A549 (cell line): Measurements from ENCODE around the gene MRPL28. TPM values are rescaled to one million over a fixed set of nuclear protein-coding genes. Genes with fewer than 3 reads are reported as not detected.

Experiments used
- ATAC-seq, 2 experiments: fragments of 200-7000 bp in 1 of 2; fragments of >200 bp in 1 of 2; cut with Nextera tagmentation in 1 of 2; cut with Tn5 transposase in 1 of 2; 3 replicates each; pipeline versions ENCODE4 v1.8.0 to v1.9.1; 2018 to 2020; ENCODE audit warnings: mild to moderate bottlenecking in 1 of 2, moderate library complexity in 1 of 2
- CTCF ChIA-PET: fragments of 300-600 bp; sonication (Branson Sonifier 250); formaldehyde crosslinking; extraction: SDS; loops from one replicate; lab custom pipeline; 2021; ENCODE audit warnings: antibody characterized with exemption, inconsistent platforms; lab: Yijun Ruan, JAX
- POLR2A ChIA-PET: fragments of 350-600 bp; formaldehyde crosslinking; extraction: SDS; loops from one replicate; lab custom pipeline; 2021; ENCODE audit warnings: antibody characterized with exemption, inconsistent platforms; lab: Yijun Ruan, JAX
- DNase-seq, 2 experiments: peaks; one replicate each; pipeline versions ENCODE4 v3.0.0 to v3.0.0-alpha.2; 2011 to 2016; ENCODE audit warnings: low read depth in 1 of 2, low spot score in 1 of 2
- FAIRE-seq: peaks from 2 replicates; lab custom pipeline; 2011; peaks lifted over from hg19 to GRCh38; lab: Jason Lieb, UNC
- H3K27ac ChIP-seq, 2 experiments: fragments of >200 bp; sonication (Bioruptor Twin); formaldehyde crosslinking; 3 replicates each; pipeline ENCODE4 v1.5.1; 2016 to 2017
- H3K4me1 ChIP-seq: fragments of >200 bp; sonication (Bioruptor Twin); formaldehyde crosslinking; 3 replicates; pipeline ENCODE4 v1.6.1; 2016
- H3K4me2 ChIP-seq: fragments of >200 bp; sonication (Bioruptor Twin); formaldehyde crosslinking; 3 replicates; pipeline ENCODE4 v1.6.1; 2016
- H3K4me3 ChIP-seq: fragments of >200 bp; sonication (Bioruptor Twin); formaldehyde crosslinking; 3 replicates; pipeline ENCODE4 v1.5.1; 2016
- H3K9me3 ChIP-seq: fragments of >200 bp; sonication (Bioruptor Twin); formaldehyde crosslinking; 3 replicates; pipeline ENCODE4 v1.6.1; 2016
- ATOH8 ChIP-seq: fragments of 250-450 bp; sonication (Bioruptor Pico); IDR thresholded peaks from 2 replicates; pipeline ENCODE4 v1.5.0; 2020; ENCODE audit warnings: low read depth, mild to moderate bottlenecking, moderate library complexity
- BHLHE40 ChIP-seq: IDR thresholded peaks from 2 replicates; pipeline ENCODE4 v1.6.1; 2012; ENCODE audit warnings: low read depth, low read length, inconsistent platforms
- CBX2 ChIP-seq: fragments of 200-600 bp; sonication (generic); IDR thresholded peaks from 2 replicates; pipeline ENCODE4 v1.6.1; 2016; ENCODE audit warnings: low read depth, mild to moderate bottlenecking, borderline replicate concordance
- CEBPB ChIP-seq, 2 experiments: fragments of >200 bp in 1 of 2; sonication (Bioruptor Twin) in 1 of 2; formaldehyde crosslinking in 1 of 2; IDR thresholded peaks; 2 replicates each; pipeline ENCODE4 v1.6.1; 2012 to 2016
- CHD4 ChIP-seq: fragments of 200-600 bp; sonication (generic); IDR thresholded peaks from 2 replicates; pipeline ENCODE4 v1.6.1; 2016; ENCODE audit warnings: antibody characterized with exemption, mild to moderate bottlenecking, borderline replicate concordance
- CTCF ChIP-seq: fragments of >200 bp; sonication (Bioruptor Twin); formaldehyde crosslinking; IDR thresholded peaks from 3 replicates; pipeline ENCODE4 v1.5.1; 2016
- E2F6 ChIP-seq: IDR thresholded peaks from 2 replicates; pipeline ENCODE4 v1.6.1; 2012; ENCODE audit warnings: low read depth, borderline replicate concordance
- EHF ChIP-seq: fragments of 250-450 bp; sonication (Bioruptor Pico); IDR thresholded peaks from 2 replicates; pipeline ENCODE4 v1.5.0; 2020; ENCODE audit warnings: mild to moderate bottlenecking
- EHMT2 ChIP-seq: fragments of 200-600 bp; sonication (generic); IDR thresholded peaks from 2 replicates; pipeline ENCODE4 v1.6.1; 2016; ENCODE audit warnings: antibody characterized with exemption, low read depth, mild to moderate bottlenecking, moderate library complexity
- ELK1 ChIP-seq: fragments of 150-350 bp; IDR thresholded peaks from 2 replicates; pipeline ENCODE4 v1.6.1; 2014; ENCODE audit warnings: low read depth, mild to moderate bottlenecking, low read length
- FOSL2 ChIP-seq, 2 experiments: fragments of 450-650 bp in 1 of 2; fragments of >200 bp in 1 of 2; sonication (Bioruptor Twin) in 1 of 2; formaldehyde crosslinking; IDR thresholded peaks; 2 replicates each; pipeline versions ENCODE4 v1.5.0 to v1.6.1; 2016 to 2020; ENCODE audit warnings: mild to moderate bottlenecking in 1 of 2, moderate library complexity in 1 of 2
- GATA3 ChIP-seq: IDR thresholded peaks from 2 replicates; pipeline ENCODE4 v1.6.1; 2012; ENCODE audit warnings: borderline replicate concordance
- HES2 ChIP-seq: fragments of >200 bp; sonication (Bioruptor Twin); formaldehyde crosslinking; IDR thresholded peaks from 2 replicates; pipeline ENCODE4 v1.6.1; 2016
- HMGXB4 ChIP-seq: fragments of 250-450 bp; sonication (Bioruptor Pico); IDR thresholded peaks from 2 replicates; pipeline ENCODE4 v1.5.0; 2021; ENCODE audit warnings: mild to moderate bottlenecking, moderate library complexity, borderline replicate concordance
- HOXB13 ChIP-seq: fragments of 250-450 bp; sonication (Bioruptor Pico); IDR thresholded peaks from 2 replicates; pipeline ENCODE4 v1.5.0; 2020; ENCODE audit warnings: low read depth, mild to moderate bottlenecking, moderate library complexity
- JUNB ChIP-seq: fragments of >200 bp; sonication (Bioruptor Twin); formaldehyde crosslinking; IDR thresholded peaks from 2 replicates; pipeline ENCODE4 v1.6.1; 2016
- KDM5A ChIP-seq: fragments of 200-600 bp; sonication (generic); IDR thresholded peaks from 2 replicates; pipeline ENCODE4 v1.6.1; 2016; ENCODE audit warnings: antibody characterized with exemption, mild to moderate bottlenecking
- MAX ChIP-seq: IDR thresholded peaks from 2 replicates; pipeline ENCODE4 v1.6.1; 2012
- PHF8 ChIP-seq: fragments of 200-600 bp; sonication (generic); IDR thresholded peaks from 2 replicates; pipeline ENCODE4 v1.6.1; 2016; ENCODE audit warnings: low read depth, mild to moderate bottlenecking, antibody characterized with exemption, moderate library complexity, borderline replicate concordance
- POLR2A ChIP-seq: IDR thresholded peaks from 2 replicates; pipeline ENCODE4 v1.6.1; 2012; ENCODE audit warnings: mild to moderate bottlenecking, low read length
- RAD21 ChIP-seq, 2 experiments: fragments of >200 bp in 1 of 2; sonication (Bioruptor Twin) in 1 of 2; formaldehyde crosslinking in 1 of 2; IDR thresholded peaks in 1 of 2; conservative IDR thresholded peaks in 1 of 2; 2 replicates in 1 of 2; 3 replicates in 1 of 2; pipeline ENCODE4 v1.6.1; 2012 to 2018; ENCODE audit warnings: inconsistent platforms in 1 of 2
- RCOR1 ChIP-seq: fragments of 150-350 bp; IDR thresholded peaks from 2 replicates; pipeline ENCODE4 v1.6.1; 2014; ENCODE audit warnings: antibody characterized with exemption, low read length, low read depth
- REST ChIP-seq: fragments of 200-600 bp; sonication (generic); IDR thresholded peaks from 2 replicates; pipeline ENCODE4 v1.6.1; 2016; ENCODE audit warnings: antibody characterized with exemption, mild to moderate bottlenecking, moderate library complexity
- USF2 ChIP-seq: fragments of 450-650 bp; IDR thresholded peaks from 2 replicates; pipeline ENCODE4 v1.6.1; 2014; ENCODE audit warnings: antibody characterized with exemption
- ZFP36 ChIP-seq: fragments of 450-650 bp; IDR thresholded peaks from 2 replicates; pipeline ENCODE4 v1.6.1; 2014; ENCODE audit warnings: borderline replicate concordance; ENCODE audit not compliant: partially characterized antibody
- ZNF302 ChIP-seq: fragments of 250-450 bp; sonication (Bioruptor Pico); IDR thresholded peaks from 2 replicates; pipeline ENCODE4 v1.9.0; 2021; ENCODE audit warnings: inconsistent platforms, mild to moderate bottlenecking, moderate library complexity
- WGBS: methylation state at CpG from one replicate; pipeline ENCODE4 v1.1.6; 2017; ENCODE audit errors: missing lambda C conversion rate; 5-methylcytosine and 5-hydroxymethylcytosine counted together
- polyA plus RNA-seq, 4 experiments: library from polyadenylated mRNA; depleted of rRNA in 3 of 4; stranded (reverse); fragments of >200 nt; fragmentation: RNase III in 1 of 4; extraction: RNeasy Plus Mini Kit Qiagen cat#74134 plus additional on column Dnase treatment in 1 of 4; gene quantifications; 2 replicates in 3 of 4; 3 replicates in 1 of 4; pipeline ENCODE4 v1.2.3, GENCODE V29; 2011 to 2017

Gene MRPL28
- polyA plus RNA-seq, 2 of the 4 experiments (the other 2 are of a cell fraction) = 130 to 139 TPM

GRCh38 chr16:381789-382717, 11.7 kb upstream of the MRPL28 start, which contains the start of gene PGAP6:
Gene PGAP6 (minus strand): TSS chr16:381978. CDS start chr16:381821, 157 bp downstream.
- ATAC-seq = peak; percentile 7 to 67
- peak within 1 kb of the TSS; percentile 92 to 97 for H3K27ac ChIP-seq
- WGBS = 25% methylated on average over 16 of the region's 123 CpGs
- no peak for DNase-seq
- peak within 1 kb of the TSS; percentile 98 for H3K4me3 ChIP-seq
- no peak for FAIRE-seq
- peak within 1 kb of the TSS; percentile 100 for H3K4me2 ChIP-seq
- POLR2A ChIA-PET = interaction anchor here (1.0 kb wide), 1 partner anchor 19 kb away, joined by 3 read pairs; the partner anchor contains the start of gene DECR2
- H3K9me3 ChIP-seq = no peaks in the 10 kb centered on the region
- peaks cover 10% of the 10 kb centered on the region; the same call in 2 of the 3 replicates for H3K4me1 ChIP-seq
- CTCF ChIA-PET = interaction anchor here (1.0 to 3.4 kb wide), 5 partner anchors 10 to 330 kb away, joined by 3 to 11 read pairs (median 4); no protein-coding TSS in a partner anchor
- TF ChIP-seq CEBPB (IDR thresholded peaks at IDR 0.05) (no peak), HMGXB4 (CRISPR knock-in tag) (no peak), RCOR1 (no peak), EHMT2 (no peak), CHD4 (no peak), ATOH8 (CRISPR knock-in tag) (no peak), CBX2 (no peak), USF2 (no peak), EHF (CRISPR knock-in tag) (no peak), BHLHE40 (no peak), GATA3 (no peak), HOXB13 (no peak), JUNB (no peak), MAX (no peak), ZNF302 (CRISPR knock-in tag) (no peak), PHF8 (peak; percentile 77; the same call in 1 of the 2 replicates), POLR2A (peak; percentile 47; the same call in 1 of the 2 replicates), REST (no peak), CTCF (no peak), RAD21 (conservative IDR thresholded peaks at IDR 0.05 in 1 of 2, IDR thresholded peaks at IDR 0.05 in 1 of 2) (no peak), E2F6 (no peak), KDM5A (no peak), HES2 (no peak), ELK1 (no peak), FOSL2 (IDR thresholded peaks at IDR 0.05) (no peak), FOSL2 (CRISPR knock-in tag; IDR thresholded peaks at IDR 0.05) (no peak), ZFP36 (no peak)
